GM12878 (cell line): ENCODE data around the gene USB1. TPM values are rescaled to one million over a fixed set of nuclear protein-coding genes. Genes with fewer than 3 reads are reported as not detected.

Experiments
- ATAC-seq: fragments of 200-7000 bp; cut with Tn5 transposase; 3 replicates; pipeline ENCODE4 v1.9.1; 2020; ENCODE audit warnings: mild to moderate bottlenecking, moderate library complexity
- BruUV-seq: library from RNA; stranded (reverse); fragments of 400-500 nt; replicated peaks from 2 replicates; lab custom pipeline; 2021; lab: Mats Ljungman, UMichigan
- CTCF ChIA-PET: fragments of 300-600 bp; sonication (Branson Sonifier 250); formaldehyde crosslinking; extraction: SDS; loops from one replicate; lab custom pipeline; 2021; ENCODE audit warnings: inconsistent platforms; lab: Yijun Ruan, JAX
- POLR2A ChIA-PET: fragments of 350-600 bp; formaldehyde crosslinking; extraction: SDS; loops from one replicate; lab custom pipeline; 2021; ENCODE audit warnings: inconsistent platforms; lab: Charles Lee
- RAD21 ChIA-PET: fragments of 300-600 bp; sonication (Branson Sonifier 250); formaldehyde crosslinking; loops from one replicate; lab custom pipeline; 2023; ENCODE audit warnings: antibody characterized with exemption; ENCODE audit not compliant: unreplicated experiment; lab: Charles Lee
- SMC1A ChIA-PET: fragments of 300-600 bp; sonication (Branson Sonifier 250); formaldehyde crosslinking; loops from one replicate; lab custom pipeline; 2023; ENCODE audit not compliant: unreplicated experiment, uncharacterized antibody; lab: Charles Lee
- DNase-seq: peaks from one replicate; pipeline ENCODE4 v3.0.0-alpha.2; 2011; ENCODE audit warnings: low read depth, low spot score
- FAIRE-seq: peaks from 3 replicates; lab custom pipeline; 2011; peaks lifted over from hg19 to GRCh38; lab: Jason Lieb, UNC
- H2AFZ ChIP-seq: 2 replicates; pipeline ENCODE4 v1.6.0; 2011; ENCODE audit warnings: low read depth, low read length, control low read depth; ENCODE audit not compliant: control insufficient read depth
- H3K27ac ChIP-seq: 2 replicates; pipeline ENCODE4 v1.5.1; 2011; ENCODE audit warnings: control low read depth; ENCODE audit not compliant: control insufficient read depth, insufficient read depth
- H3K27me3 ChIP-seq, 2 experiments: replicated peaks in 1 of 2; 2 replicates each; pipeline versions ENCODE4 v1.6.0 to v1.6.1; 2011; ENCODE audit warnings: low read length in 1 of 2; ENCODE audit not compliant: control insufficient read depth in 2 of 2, insufficient read depth in 2 of 2
- H3K36me3 ChIP-seq, 2 experiments: 2 replicates each; pipeline ENCODE4 v1.5.1; 2011; ENCODE audit warnings: low read length in 1 of 2; ENCODE audit not compliant: control insufficient read depth in 2 of 2, insufficient read depth in 2 of 2
- H3K4me1 ChIP-seq: 2 replicates; pipeline ENCODE4 v1.6.1; 2011; ENCODE audit warnings: mild to moderate bottlenecking, low read length, moderate library complexity, mixed read lengths; ENCODE audit not compliant: control insufficient read depth, insufficient read depth
- H3K4me2 ChIP-seq: 2 replicates; pipeline ENCODE4 v1.6.0; 2011; ENCODE audit warnings: control low read depth; ENCODE audit not compliant: control insufficient read depth, insufficient read depth
- H3K4me3 ChIP-seq: fragments of 200-600 bp; sonication (generic); 2 replicates; pipeline ENCODE4 v1.5.1; 2016
- H3K79me2 ChIP-seq: 2 replicates; pipeline ENCODE4 v1.6.0; 2011; ENCODE audit warnings: low read length; ENCODE audit not compliant: control insufficient read depth, insufficient read depth
- H3K9ac ChIP-seq: 2 replicates; pipeline ENCODE4 v1.8.0; 2011; ENCODE audit warnings: low read length, control low read depth, mixed read lengths; ENCODE audit not compliant: control insufficient read depth, insufficient read depth
- H3K9me3 ChIP-seq: replicated peaks from 3 replicates; pipeline ENCODE4 v1.5.1; 2011; ENCODE audit warnings: mild to moderate bottlenecking, low read length; ENCODE audit not compliant: control insufficient read depth, insufficient read depth
- H4K20me1 ChIP-seq: 2 replicates; pipeline ENCODE4 v1.6.0; 2011; ENCODE audit not compliant: control insufficient read depth, insufficient read depth
- HDAC6 ChIP-seq: fragments of 200-600 bp; sonication (generic); IDR thresholded peaks from one replicate; pipeline ENCODE4 v1.8.0; 2017; ENCODE audit warnings: antibody characterized with exemption; ENCODE audit not compliant: unreplicated experiment
- LARP7 ChIP-seq: fragments of 450-650 bp; IDR thresholded peaks from 2 replicates; pipeline ENCODE4 v1.6.1; 2017; ENCODE audit warnings: mild to moderate bottlenecking
- NFYA ChIP-seq: IDR thresholded peaks from 2 replicates; pipeline ENCODE4 v1.6.1; 2011; ENCODE audit warnings: low read depth, mild to moderate bottlenecking, low read length, improper control_type of control experiment, borderline replicate concordance
- RELA ChIP-seq: fragments of 450-650 bp; IDR thresholded peaks from 2 replicates; pipeline ENCODE4 v1.8.0; 2014; ENCODE audit warnings: borderline replicate concordance; ENCODE audit not compliant: partially characterized antibody
- SUZ12 ChIP-seq: fragments of 200-600 bp; sonication (generic); IDR thresholded peaks from one replicate; pipeline ENCODE4 v1.6.1; 2018; ENCODE audit warnings: antibody characterized with exemption, mild to moderate bottlenecking; ENCODE audit not compliant: unreplicated experiment
- TCF3 ChIP-seq: IDR thresholded peaks from 2 replicates; pipeline ENCODE4 v1.6.1; 2012; ENCODE audit warnings: low read depth, mild to moderate bottlenecking, low read length, borderline replicate concordance; ENCODE audit not compliant: insufficient read depth
- WGBS: methylation state at CpG from one replicate; pipeline ENCODE4 v1.1.6; 2016; ENCODE audit warnings: low lambda C conversion rate; ENCODE audit not compliant: insufficient replicate concordance, insufficient coverage; ENCODE audit errors: missing lambda C conversion rate; 5-methylcytosine and 5-hydroxymethylcytosine counted together
- in situ Hi-C: fragments of 300-500 bp; cut with MboI; formaldehyde crosslinking; loops from 9 replicates; pipeline ENCODE4 v1.14.3; 2018; ENCODE audit warnings: mixed read lengths
- intact Hi-C: fragments of 100-400 bp; cut with micrococcal nuclease; formaldehyde crosslinking; loops from one replicate; pipeline ENCODE4 v1.14.2; 2022; ENCODE audit not compliant: unreplicated experiment
- polyA plus RNA-seq, 11 experiments: library from polyadenylated mRNA; depleted of rRNA in 4 of 11; unstranded in 6 of 11; stranded (reverse) in 5 of 11; fragments of >200 nt; fragmentation: Nextera tagmentation in 4 of 11; fragmentation: Illumina TruSeq in 1 of 11; extraction: Ambion mirVana in 4 of 11; extraction: Trizol in 1 of 11; gene quantifications; 1 replicate in 1 of 11; 2 replicates in 10 of 11; pipeline versions ENCODE4 v1.2.1 to v1.2.3, GENCODE V29; 2011 to 2016; ENCODE audit warnings: inconsistent platforms in 2 of 11, missing spikeins in 2 of 11, low read depth in 1 of 11
- total RNA-seq, 4 experiments: library from RNA; depleted of rRNA in 3 of 4; stranded (reverse); fragments of >200 nt in 3 of 4; fragmentation: Illumina TruSeq in 1 of 4; extraction: Trizol in 1 of 4; gene quantifications; 2 replicates each; pipeline versions ENCODE4 v1.2.1 to v1.2.3, GENCODE V29; 2013 to 2021
- TF ChIP-seq, protein P1 (sequence below): IDR thresholded peaks from 2 replicates; pipeline ENCODE4 v1.6.1; 2011; ENCODE audit warnings: borderline replicate concordance, low read depth, mild to moderate bottlenecking, moderate library complexity, low read length; ENCODE audit not compliant: insufficient read depth, poor library complexity, severe bottlenecking
- TF ChIP-seq, protein P2 (sequence below): IDR thresholded peaks from 2 replicates; pipeline ENCODE4 v1.6.1; 2012; ENCODE audit warnings: low read depth, low read length, improper control_type of control experiment
- TF ChIP-seq, protein P3 (sequence below): fragments of 450-650 bp; conservative IDR thresholded peaks from 2 replicates; pipeline ENCODE4 v1.6.1; 2017; ENCODE audit warnings: mild to moderate bottlenecking, moderate library complexity
- TF ChIP-seq, protein P4 (sequence below): IDR thresholded peaks from 2 replicates; pipeline ENCODE4 v1.6.1; 2011; ENCODE audit warnings: low read depth, low read length, improper control_type of control experiment, borderline replicate concordance

The USB1 gene
- total and polyA plus RNA-seq, 10 of the 15 experiments (the other 5 are each of a cell fraction or from before 2014, with no cell fraction given): 7.9 to 72.2 (median 41.6) TPM

DNA sequence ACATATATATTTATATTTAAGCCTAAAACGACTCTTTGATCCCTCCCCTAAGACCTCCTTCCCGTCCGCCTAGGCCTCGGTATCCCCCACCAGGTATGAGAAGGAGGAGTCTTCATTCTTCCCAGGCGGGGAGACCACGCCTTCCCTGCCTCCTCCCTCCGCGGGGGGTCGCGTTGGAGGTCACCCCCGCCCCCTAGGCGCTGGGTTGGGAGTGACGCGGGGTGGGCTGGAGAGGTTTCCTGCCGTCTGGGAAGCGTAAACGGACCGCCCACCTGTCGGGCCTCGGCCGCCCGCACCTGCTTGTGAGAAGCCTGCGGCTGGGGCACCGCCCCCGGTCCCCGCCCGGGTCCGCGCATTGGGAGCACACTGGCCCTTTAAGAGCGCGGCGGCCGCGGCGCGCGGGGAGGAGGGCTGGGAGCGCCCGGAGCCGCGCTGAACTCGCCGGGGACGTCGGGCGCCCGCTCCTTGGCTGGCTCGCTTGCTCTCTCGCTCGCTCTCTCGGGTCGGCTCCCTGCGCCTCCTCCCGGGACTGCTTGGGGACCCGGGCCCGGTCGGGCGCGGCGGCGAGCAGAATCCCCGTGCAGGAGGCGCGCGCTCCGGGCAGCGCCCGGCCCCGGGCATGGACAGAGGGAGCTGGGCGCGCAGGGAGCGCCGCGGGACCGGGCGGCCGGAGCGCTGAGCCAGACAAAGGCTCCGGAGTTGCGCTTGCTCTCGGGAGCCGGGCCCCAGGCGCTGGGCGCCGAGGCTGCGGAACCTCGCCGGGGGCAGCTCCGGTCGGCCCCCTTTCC, 24.3 kb downstream of the USB1 start, which contains the start of gene MMP15 (continued):
- TF ChIP-seq, protein P1, sequence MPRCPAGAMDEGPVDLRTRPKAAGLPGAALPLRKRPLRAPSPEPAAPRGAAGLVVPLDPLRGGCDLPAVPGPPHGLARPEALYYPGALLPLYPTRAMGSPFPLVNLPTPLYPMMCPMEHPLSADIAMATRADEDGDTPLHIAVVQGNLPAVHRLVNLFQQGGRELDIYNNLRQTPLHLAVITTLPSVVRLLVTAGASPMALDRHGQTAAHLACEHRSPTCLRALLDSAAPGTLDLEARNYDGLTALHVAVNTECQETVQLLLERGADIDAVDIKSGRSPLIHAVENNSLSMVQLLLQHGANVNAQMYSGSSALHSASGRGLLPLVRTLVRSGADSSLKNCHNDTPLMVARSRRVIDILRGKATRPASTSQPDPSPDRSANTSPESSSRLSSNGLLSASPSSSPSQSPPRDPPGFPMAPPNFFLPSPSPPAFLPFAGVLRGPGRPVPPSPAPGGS: no peak
- TF ChIP-seq, protein P2, sequence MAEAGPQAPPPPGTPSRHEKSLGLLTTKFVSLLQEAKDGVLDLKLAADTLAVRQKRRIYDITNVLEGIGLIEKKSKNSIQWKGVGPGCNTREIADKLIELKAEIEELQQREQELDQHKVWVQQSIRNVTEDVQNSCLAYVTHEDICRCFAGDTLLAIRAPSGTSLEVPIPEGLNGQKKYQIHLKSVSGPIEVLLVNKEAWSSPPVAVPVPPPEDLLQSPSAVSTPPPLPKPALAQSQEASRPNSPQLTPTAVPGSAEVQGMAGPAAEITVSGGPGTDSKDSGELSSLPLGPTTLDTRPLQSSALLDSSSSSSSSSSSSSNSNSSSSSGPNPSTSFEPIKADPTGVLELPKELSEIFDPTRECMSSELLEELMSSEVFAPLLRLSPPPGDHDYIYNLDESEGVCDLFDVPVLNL: no peak
- TF ChIP-seq NFYA: no peak
- peak; percentile 70 for TF ChIP-seq LARP7

DNA sequence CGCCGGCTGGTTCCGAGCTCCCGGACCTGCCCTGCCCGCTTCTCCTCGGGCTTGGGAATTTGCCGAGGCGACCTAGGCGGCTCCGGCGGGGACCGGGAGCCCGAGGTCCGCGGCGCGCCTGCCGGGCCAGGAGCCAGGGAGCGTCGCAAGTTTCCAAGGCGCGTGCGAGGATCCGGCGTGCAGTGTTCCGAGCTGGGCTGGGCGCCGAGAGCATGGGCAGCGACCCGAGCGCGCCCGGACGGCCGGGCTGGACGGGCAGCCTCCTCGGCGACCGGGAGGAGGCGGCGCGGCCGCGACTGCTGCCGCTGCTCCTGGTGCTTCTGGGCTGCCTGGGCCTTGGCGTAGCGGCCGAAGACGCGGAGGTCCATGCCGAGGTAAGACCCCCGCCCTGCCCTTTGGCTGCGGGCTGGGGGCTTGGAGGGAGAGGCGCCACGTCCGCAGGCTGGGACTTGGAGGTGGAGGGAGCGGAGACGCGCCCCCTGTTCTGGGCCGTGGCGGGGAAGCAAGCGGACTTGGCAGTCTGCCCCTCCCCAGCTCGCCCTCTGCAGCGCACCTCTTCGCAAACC, 25.0 kb downstream of the USB1 start:
- intact Hi-C loops: loop anchor here (10.0 kb wide), 1 partner anchor 169 kb away; the partner anchor contains the start of gene CSNK2A2
- in situ Hi-C loops: no loop called here
- FAIRE-seq: no peak
- TF ChIP-seq SUZ12 (no peak), TCF3 (no peak), RELA (no peak), HDAC6 (no peak)
- TF ChIP-seq, protein P3, sequence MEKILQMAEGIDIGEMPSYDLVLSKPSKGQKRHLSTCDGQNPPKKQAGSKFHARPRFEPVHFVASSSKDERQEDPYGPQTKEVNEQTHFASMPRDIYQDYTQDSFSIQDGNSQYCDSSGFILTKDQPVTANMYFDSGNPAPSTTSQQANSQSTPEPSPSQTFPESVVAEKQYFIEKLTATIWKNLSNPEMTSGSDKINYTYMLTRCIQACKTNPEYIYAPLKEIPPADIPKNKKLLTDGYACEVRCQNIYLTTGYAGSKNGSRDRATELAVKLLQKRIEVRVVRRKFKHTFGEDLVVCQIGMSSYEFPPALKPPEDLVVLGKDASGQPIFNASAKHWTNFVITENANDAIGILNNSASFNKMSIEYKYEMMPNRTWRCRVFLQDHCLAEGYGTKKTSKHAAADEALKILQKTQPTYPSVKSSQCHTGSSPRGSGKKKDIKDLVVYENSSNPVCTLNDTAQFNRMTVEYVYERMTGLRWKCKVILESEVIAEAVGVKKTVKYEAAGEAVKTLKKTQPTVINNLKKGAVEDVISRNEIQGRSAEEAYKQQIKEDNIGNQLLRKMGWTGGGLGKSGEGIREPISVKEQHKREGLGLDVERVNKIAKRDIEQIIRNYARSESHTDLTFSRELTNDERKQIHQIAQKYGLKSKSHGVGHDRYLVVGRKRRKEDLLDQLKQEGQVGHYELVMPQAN: no peak
- TF ChIP-seq, protein P4, sequence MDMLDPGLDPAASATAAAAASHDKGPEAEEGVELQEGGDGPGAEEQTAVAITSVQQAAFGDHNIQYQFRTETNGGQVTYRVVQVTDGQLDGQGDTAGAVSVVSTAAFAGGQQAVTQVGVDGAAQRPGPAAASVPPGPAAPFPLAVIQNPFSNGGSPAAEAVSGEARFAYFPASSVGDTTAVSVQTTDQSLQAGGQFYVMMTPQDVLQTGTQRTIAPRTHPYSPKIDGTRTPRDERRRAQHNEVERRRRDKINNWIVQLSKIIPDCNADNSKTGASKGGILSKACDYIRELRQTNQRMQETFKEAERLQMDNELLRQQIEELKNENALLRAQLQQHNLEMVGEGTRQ: no peak

More for the DNA sequence above, 25.0 kb downstream of the USB1 start:
- Histone ChIP-seq H3K9me3 (no peaks in the 10 kb centered on the region), H3K4me1 (no peaks in the 10 kb centered on the region; the same call in 1 of the 2 replicates), H4K20me1 (no peaks in the 10 kb centered on the region), H3K36me3 (no peaks in the 10 kb centered on the region), H3K9ac (no peak overlapping the region), H3K27me3 (peaks cover 11 to 13% of the 10 kb centered on the region in 2 experiments), H3K79me2 (no peaks in the 10 kb centered on the region), H2AFZ (peak overlapping the region; percentile 17), H3K27ac (no peak overlapping the region), H3K4me3 (peak overlapping the region; percentile 67; the same call in 1 of the 2 replicates), H3K4me2 (peak overlapping the region; percentile 85)
- ChIA-PET POLR2A (no interaction called here), SMC1A (interaction anchor here (0.8 to 1.1 kb wide), 2 partner anchors 95 to 100 kb away, joined by 3 to 4 read pairs; no protein-coding TSS in a partner anchor), RAD21 (interaction anchor here (1.1 to 3.8 kb wide), 2 partner anchors 95 to 101 kb away, joined by 3 to 27 read pairs; no protein-coding TSS in a partner anchor), CTCF (interaction anchor here (0.7 to 1.5 kb wide), 3 partner anchors 83 to 258 kb away, joined by 3 to 4 read pairs (median 3); no protein-coding TSS in a partner anchor)
- DNase-seq: no peak
- 8% methylated on average over 58 of the region's 65 CpGs for WGBS
- ATAC-seq: peak; percentile 43
- BruUV-seq: no TSS peak
